Measurements from ENCODE around the gene BTLA.
"Not testable (repeated sequence)": the region's sequence is repeated elsewhere in the genome, so short reads cannot be mapped to it uniquely, and the experiment has no call there.

Gene BTLA

DNA sequence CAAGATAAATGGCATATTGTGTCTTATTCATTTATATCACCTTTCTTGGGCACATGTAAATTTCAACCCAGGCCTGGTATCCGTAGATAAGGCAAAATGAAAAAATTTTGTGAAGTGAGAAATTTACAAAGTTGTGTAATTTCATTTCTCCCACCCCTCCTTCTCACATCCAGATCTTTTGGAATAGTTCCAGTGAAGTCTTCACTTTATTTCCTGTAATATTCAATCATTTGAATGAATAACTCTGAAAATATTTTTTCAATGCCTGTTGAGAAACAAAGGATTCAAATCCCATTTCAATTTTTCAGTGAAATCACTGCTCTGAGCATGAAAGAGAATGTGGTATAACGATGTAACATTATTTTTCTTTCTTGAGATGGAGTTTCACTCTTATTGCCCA, 53.4 kb downstream of the BTLA start:
- DNase-seq (ENCODE audit: low spot score) = no peak
- no peak for TF ChIP-seq CTCF (IDR thresholded peaks at IDR 0.05; ENCODE audit: extremely low read depth, missing control alignments)

DNA sequence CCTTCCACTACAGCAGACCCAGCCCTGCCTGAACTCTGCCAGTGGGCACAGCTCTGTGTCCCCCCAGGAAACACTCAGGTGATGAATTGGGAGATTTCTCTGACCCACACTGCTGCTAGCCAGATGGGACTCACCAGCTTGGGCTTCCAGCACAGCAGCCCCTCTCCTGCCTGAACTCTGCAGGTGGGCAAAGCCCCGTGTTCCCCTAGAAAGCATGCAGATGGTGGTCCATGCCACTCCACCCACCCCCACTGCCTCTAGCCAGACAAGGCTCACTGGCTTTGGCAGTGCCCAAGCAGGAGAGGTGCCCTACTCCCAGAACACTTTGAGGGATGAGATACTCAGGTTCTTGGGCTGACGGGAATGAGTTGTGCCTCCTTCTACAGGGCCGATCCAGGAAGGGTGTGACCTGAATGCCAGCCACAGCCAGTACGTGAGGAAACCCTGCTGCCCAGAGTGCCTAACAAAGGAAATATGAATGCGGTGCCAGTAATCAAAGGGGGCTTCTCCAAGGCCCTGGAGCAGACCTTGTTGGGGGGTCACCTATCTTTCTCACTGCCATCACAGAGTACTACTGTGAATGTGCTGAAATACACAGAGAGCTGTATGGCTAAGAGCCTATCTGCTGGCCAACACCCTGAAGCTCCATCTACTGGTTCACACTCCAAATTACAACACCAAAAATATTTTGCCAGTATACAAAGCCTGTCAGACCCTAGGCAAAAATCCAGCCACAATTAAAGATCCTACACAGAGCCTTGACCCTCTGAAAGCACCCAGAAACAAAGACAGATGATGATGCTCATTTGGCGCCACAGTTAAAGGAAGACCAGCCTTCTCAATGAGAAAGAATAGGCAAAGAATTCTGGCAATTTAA, 61.9 kb downstream of the BTLA start:
- peak; percentile 22 for DNase-seq (ENCODE audit: low spot score)

DNA sequence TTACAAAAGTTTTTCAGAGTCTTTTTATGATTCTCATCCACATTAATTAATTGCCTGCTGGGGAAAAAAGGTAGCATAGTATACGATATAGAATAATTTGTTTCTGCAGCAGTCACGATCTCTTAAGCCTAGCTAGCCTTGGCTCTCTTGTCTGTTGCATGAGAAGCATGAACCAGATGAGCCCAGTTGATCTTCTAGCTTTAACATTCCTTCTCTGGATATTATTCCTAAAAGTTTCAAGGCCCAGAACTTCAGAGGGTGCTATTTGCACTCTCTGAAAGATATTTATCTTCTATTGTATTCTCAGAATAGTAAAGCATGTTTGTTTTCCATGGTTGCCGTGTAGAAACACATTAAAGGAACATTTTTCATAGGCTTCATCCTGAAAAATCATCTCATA, 69.3 kb downstream of the BTLA start:
- no peak for TF ChIP-seq CTCF (IDR thresholded peaks at IDR 0.05; ENCODE audit: extremely low read depth, missing control alignments)

More for the DNA sequence above, 61.9 kb downstream of the BTLA start:
- peak; percentile 30 for TF ChIP-seq CTCF (IDR thresholded peaks at IDR 0.05; ENCODE audit: extremely low read depth, missing control alignments)

DNA sequence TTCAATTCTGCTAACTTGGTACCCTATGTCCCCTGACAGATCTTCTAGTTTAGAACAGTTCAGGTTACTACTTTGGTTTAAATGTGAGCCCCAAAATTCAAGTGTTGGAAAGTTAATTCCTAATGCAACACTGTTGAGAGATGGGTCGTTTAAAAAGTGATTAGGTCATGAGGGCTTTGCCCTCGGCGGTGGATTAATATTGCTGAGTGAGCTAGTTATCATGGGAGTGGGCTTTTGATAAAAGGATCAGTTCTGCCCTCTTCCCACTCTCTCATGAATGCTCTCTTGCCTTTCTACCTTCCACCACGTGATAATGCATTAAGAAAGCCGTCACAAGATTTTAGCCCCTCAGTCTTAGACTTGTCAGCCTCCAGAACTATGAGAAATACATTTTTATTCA, 72.1 kb downstream of the BTLA start:
- no peak for DNase-seq (ENCODE audit: low spot score)
- no peak for TF ChIP-seq CTCF (IDR thresholded peaks at IDR 0.05; ENCODE audit: extremely low read depth, missing control alignments)

More for the DNA sequence above, 69.3 kb downstream of the BTLA start:
- DNase-seq (ENCODE audit: low spot score) = no peak

- TF ChIP-seq CTCF (IDR thresholded peaks at IDR 0.05; ENCODE audit: extremely low read depth, missing control alignments) = no peak
- no peak for DNase-seq (ENCODE audit: low spot score)
Measured at GRCh38 chr3:112425858-112426750, 73.2 kb downstream of the BTLA start.

DNA sequence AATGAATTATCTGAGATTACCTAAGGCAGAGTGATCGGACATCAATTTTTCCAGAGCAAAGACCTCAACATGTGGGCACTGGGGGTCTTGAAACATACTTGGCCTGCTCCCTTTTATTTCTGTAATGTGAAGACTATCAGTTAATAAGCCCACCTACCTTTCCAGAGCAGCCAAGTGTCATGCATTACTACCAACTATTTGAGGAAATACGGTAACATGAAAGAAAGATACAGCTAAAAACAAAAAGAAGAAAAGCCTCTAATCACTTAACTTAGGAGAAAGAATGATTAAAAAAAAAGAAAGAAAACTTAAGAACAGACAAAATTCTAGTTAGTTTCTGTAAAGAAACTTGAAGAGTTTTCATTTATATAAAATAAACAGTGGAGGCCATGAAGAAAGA, 73.9 kb downstream of the BTLA start:
- no peak for TF ChIP-seq CTCF (IDR thresholded peaks at IDR 0.05; ENCODE audit: extremely low read depth, missing control alignments)

DNA sequence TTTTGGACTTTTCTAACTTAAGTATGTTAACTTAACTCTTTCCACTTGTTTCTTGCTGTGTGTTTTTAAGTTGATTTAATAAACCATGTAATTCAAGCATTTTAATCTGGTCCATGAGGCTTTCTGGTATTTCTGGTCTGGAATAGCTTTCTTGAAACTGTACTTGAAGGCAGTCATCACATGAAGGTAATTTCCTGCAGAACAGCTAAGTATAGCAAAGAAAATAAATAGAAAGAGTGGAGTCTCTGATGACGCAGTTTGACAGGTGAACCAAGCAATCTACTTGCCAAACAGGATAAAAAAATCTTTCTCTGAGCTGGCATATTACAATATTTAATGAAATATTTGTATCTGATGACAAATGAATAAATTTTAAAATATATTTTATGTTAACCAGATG, 74.9 kb downstream of the BTLA start:
- no peak for DNase-seq (ENCODE audit: low spot score)
- TF ChIP-seq CTCF (IDR thresholded peaks at IDR 0.05; ENCODE audit: extremely low read depth, missing control alignments) = no peak

More for the DNA sequence above, 73.9 kb downstream of the BTLA start:
- no peak for DNase-seq (ENCODE audit: low spot score)

GRCh38 chr3:112422921-112423320, 76.4 kb downstream of the BTLA start:
- not testable (repeated sequence) for DNase-seq (ENCODE audit: low spot score)

DNA sequence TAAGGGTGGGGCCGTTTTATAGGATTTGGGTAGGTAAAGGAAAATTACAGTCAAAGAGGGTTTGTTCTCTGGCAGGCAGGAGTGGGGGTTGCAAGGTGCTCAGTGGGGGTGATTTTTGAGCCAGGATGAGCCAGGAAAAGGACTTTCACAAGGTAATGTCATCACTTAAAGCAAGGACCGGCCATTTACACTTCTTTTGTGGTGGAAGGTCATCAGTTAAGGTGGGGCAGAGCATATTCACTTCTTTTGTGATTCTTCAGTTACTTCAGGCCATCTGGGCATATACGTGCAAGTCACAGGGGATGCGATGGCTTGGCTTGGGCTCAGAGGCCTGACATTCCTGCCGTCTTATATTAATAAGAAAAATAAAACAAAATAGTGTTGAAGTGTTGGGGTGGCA, 80.7 kb downstream of the BTLA start:
- not testable (repeated sequence) for DNase-seq (ENCODE audit: low spot score)
